ENCODE results near the gene CRABP1.
A peak's percentile ranks its signal among the peaks of the same experiment; 100 is the strongest.

The CRABP1 gene

GRCh38 chr15:78317145-78317836, 22.9 kb upstream of the CRABP1 start:
- no peak for DNase-seq (ENCODE audit: low read depth)

GRCh38 chr15:78319588-78319987, 20.6 kb upstream of the CRABP1 start:
- no peak for DNase-seq (ENCODE audit: low read depth)

- no peak for DNase-seq (ENCODE audit: low read depth)
Measured at GRCh38 chr15:78320183-78320582, 20.0 kb upstream of the CRABP1 start.

- no peak for DNase-seq (ENCODE audit: low read depth)
Measured at GRCh38 chr15:78321041-78321570, 19.0 kb upstream of the CRABP1 start.

GRCh38 chr15:78321786-78322185, 18.4 kb upstream of the CRABP1 start:
- DNase-seq (ENCODE audit: low read depth), result no peak

- peak; percentile 30 for DNase-seq (ENCODE audit: low read depth)
Measured at GRCh38 chr15:78322243-78322642, 17.9 kb upstream of the CRABP1 start.

- no peak for DNase-seq (ENCODE audit: low read depth)
Measured at GRCh38 chr15:78322724-78323521, 17.2 kb upstream of the CRABP1 start.

GRCh38 chr15:78323693-78324092, 16.5 kb upstream of the CRABP1 start:
- no peak for DNase-seq (ENCODE audit: low read depth)

GRCh38 chr15:78324144-78324543, 16.0 kb upstream of the CRABP1 start:
- DNase-seq (ENCODE audit: low read depth), result no peak

- no peak for DNase-seq (ENCODE audit: low read depth)
Measured at GRCh38 chr15:78325092-78325843, 14.9 kb upstream of the CRABP1 start.

- DNase-seq (ENCODE audit: low read depth), result no peak
Measured at GRCh38 chr15:78327466-78327865, 12.7 kb upstream of the CRABP1 start.

GRCh38 chr15:78329625-78330024, 10.5 kb upstream of the CRABP1 start:
- DNase-seq (ENCODE audit: low read depth), result no peak

- DNase-seq (ENCODE audit: low read depth), result no peak
Measured at GRCh38 chr15:78334845-78335244, 5.3 kb upstream of the CRABP1 start.

GRCh38 chr15:78335985-78336384, 4.2 kb upstream of the CRABP1 start:
- no peak for DNase-seq (ENCODE audit: low read depth)

- DNase-seq (ENCODE audit: low read depth), result no peak
Measured at GRCh38 chr15:78338781-78339180, 1.4 kb upstream of the CRABP1 start.

- DNase-seq (ENCODE audit: low read depth), result no peak
Measured at GRCh38 chr15:78339559-78339958, 594 bp upstream of the CRABP1 start.

- DNase-seq (ENCODE audit: low read depth), result no peak
Measured at GRCh38 chr15:78341057-78341987, 1.2 kb downstream of the CRABP1 start.

- DNase-seq (ENCODE audit: low read depth), result no peak
Measured at GRCh38 chr15:78342021-78342420, 1.9 kb downstream of the CRABP1 start.

- DNase-seq (ENCODE audit: low read depth), result no peak
Measured at GRCh38 chr15:78343276-78344060, 3.3 kb downstream of the CRABP1 start.

- no peak for DNase-seq (ENCODE audit: low read depth)
Measured at GRCh38 chr15:78345396-78346125, 5.4 kb downstream of the CRABP1 start.
